DMS114 treated with DMSO at 0.1 percent for 48 hours (cell line): Measurements from ENCODE around the gene SPEM2.

Experiments
- DNase-seq: peaks from one replicate; lab custom pipeline; 2025; ENCODE audit not compliant: unreplicated experiment; lab: John Stamatoyannopoulos, UW

SPEM2 gene

DNA sequence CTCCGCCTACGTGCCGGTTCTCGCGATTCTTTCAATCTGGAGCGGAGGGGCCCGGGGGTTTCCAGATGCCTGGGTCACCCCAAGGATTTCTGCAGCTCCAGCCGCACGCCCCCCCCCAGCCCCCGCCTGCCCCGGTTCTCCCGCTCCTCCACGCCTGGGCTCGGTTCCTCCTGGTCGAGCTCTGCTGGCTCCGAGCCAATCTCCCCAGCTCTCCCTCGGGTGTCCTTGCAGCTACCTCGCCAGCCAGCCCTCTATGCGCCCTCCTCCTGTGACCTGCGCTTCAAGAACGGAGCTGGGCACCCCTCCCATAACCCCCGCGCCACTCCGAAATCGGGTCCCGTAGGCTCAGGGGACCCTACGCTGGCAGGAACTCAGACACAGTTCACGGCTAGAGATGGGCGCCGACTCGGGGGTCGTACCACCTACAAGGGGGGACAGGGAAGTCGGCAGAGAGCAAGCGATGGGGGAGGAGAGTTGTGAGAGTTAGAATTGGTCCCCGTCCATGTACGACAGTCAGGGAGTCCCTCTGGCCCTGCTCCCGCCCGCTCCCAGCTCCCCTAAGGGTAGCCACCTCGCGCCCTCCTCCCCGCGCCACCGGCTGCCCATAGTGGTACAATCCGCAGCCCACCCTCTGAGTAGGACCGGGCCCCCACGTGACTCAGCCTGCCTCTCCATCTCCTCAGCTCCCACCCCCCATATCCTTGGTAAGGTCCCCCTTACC, 14.9 kb downstream of the SPEM2 start:
- no peak for DNase-seq

DNA sequence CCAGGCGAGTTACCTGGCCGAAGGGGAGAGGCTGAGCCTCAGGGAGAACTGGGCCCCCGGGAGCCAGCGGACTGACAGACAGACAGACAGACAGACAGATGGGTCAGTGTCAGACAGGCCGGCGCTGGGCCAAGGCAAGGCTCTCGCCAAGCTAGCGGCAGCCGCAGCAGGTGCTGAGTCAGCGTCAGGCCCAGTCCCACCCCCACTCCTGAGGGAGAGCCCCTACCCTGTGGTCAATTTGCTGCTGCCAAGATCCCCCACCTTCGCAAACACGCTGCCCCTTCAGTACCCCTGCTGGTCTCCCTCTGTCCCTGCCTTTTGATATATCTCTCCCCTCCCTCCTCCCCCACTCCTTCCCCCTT, 15.4 kb downstream of the SPEM2 start:
- DNase-seq: no peak

DNA sequence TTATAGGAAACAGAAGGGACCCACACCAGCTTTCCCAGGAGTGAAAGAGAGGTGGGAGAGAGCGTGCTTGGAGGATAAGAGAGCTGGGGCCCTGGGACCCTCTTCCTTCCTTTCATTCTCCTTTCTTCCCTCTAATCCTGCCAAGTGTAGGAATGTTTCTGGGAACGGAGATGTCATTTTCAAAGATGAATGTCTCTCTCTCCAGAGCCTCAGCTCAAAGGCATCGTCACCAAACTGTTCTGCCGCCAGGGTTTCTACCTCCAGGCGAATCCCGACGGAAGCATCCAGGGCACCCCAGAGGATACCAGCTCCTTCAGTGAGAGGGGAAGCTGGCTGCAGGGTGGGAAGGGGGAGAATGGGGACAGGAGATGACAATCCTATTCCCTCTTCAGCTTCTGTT, 15.8 kb downstream of the SPEM2 start:
- no peak for DNase-seq

DNA sequence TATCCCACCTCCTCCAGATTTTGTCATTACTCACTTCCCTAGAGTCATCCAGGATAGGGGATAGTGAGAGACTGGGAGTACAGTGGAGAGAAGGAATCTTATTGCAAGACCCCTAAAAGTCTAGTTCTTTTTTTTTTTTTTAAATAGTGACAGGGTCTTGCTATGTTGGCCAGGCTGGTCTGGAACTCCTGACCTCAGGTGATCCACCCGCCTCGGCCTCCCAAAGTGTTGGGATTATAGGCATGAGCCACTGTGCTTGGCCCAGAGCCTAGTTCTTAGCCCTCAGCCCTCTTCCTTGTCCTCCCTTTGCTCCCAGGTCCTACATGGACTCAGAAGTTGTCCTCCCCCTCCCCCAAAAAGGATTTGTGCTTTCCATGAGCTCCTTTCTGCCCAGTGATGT, 16.7 kb downstream of the SPEM2 start:
- DNase-seq: no peak

DNA sequence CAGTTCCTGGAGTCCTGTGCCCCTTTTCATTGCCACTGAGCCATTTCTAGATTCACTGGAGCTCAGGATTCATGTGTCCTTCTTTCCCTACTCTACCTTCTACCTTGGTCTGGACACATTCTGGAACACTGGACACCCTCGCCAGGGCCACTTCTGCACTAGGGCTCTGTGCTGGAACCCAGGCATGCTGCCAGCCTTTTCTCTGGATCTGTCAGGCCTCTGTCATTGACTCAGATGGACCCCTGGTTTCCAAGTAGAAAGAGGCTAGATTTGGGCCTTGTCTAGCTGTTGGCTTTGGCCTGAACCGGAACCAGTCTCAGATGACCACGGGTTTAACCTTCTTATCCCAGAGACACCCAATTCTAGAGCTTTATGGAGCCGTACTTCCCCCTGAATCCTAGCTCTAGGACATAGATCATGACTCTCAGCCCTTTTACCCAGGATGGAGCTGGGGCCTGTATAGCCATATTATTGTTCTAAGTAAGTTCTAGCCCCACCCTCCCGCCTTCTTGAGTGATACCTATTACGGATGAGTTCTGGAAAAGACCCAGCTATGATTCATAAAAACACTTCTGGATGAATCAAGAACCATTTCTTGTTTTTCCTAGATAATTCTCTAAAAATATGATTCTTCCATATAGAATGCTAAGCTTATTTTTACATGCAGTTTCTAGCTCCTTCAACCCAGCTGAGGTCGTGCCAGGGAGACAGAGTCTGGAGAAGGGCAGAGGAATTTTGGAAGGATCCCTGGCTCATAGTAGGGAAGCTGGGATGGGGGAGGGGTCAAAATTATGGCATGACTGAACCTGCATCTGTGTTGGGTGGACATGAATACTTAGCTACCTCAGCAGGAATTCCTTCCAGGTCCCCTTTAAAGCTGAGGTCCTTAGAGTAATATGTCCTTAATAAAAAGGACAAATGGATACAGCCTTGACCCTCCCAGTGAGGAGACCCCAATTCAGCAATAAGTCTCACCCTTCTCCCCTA, 18.4 kb downstream of the SPEM2 start:
- DNase-seq: no peak

DNA sequence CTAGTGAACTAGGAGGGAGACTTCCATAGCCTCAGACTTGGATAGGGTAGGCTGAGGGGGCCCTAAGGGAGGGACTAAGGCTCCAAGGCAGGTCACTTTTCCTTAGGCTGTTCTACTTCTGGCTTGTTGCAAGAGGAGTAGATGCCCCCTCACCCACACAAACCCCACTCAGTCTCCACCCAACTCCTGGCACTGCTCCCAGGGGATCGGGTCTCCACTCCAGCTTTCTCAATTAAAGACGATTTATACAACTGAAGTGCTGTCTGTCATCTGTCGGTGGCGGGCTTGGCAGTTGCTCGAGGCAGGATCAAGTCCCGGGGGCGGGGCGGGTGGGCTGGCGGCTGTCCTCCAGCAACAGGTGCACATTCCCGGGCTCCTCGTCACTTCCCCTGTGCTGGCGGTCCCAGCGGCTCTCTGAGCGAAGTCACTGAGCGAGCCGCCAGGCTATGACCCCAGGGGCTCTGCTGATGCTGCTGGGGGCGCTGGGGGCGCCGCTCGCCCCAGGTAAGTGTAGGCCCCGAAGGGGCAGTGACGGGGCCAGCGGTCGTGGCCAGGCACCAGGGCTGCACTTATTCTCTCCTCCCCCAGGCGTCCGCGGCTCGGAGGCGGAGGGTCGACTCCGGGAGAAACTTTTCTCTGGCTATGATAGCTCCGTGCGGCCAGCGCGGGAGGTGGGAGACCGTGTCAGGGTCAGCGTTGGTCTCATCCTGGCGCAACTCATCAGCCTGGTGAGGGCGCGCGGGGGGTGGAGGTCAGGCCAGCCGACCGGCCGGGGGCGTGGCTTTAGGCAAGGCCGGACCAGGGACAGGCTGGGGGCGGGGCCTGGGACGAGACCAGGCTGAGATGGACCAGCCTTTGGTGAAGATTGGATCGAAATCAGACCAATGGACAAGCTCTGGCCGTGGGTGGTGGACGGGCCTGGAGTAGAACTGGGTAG, 19.5 kb downstream of the SPEM2 start, which contains the start of gene CHRNB1:
Gene CHRNB1 (plus strand): TSS at position 380 of the 937 bp plus-strand sequence. CDS start 67 bp downstream, at position 447.
- DNase-seq: no peak

DNA sequence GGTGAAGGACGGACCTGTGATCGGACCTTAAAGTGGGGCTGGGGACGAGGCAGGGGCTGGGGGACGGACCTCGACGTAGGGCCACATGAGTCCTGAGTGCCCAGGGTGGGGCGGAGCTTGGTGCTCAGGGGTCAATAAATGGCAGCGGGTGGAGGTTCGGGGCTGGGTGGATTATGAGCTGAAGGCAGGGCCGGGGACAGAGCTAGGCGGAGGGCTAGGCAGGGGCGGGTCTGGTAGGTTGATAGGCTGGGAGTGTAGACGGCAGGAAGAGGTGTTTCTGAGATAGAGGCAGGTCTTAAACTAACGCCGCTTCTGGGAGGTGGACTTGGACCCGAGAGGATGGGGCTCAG, 20.2 kb downstream of the SPEM2 start:
- DNase-seq: no peak

DNA sequence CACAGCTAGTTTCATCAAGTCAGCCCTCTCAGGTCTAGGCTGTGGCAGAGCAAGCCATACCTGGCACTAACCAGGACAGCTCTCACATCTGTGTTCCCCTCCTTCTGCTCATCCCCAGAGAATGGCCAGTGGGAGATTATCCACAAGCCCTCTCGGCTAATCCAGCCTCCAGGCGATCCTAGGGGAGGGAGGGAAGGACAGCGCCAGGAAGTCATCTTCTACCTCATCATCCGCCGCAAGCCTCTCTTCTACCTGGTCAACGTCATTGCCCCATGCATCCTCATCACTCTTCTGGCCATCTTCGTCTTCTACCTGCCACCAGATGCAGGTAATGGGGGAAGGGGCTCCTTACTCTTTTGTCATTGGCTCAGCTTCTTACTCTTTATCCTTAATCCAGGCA, 23.0 kb downstream of the SPEM2 start:
- no peak for DNase-seq

DNA sequence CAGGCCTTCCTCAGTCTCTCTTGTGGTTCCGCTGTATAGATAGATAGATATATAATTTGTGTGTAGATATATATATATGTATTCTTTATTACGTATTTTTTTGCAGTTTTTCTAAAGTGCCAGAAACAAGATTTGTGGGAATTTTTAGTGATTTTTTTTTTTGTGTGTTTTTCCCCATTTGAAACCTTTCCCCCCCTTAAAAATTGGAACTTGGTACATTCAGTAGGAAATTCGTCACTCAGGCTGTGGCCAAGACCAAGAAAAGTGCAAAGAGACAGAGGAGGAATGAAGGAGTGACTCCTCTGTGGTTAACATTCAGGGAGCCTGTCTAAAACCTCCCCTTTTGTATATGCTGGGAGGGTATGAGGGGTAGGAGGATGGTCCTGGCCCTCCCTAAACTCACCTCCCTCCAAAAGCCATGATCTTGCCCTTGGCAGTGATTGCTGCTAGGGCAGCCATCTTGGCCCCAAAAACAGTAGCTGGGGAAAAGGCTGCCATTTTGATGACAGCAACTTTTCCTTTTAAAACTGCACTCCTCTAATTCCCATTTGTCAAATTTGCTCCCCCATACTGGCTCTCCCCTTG, 34.6 kb downstream of the SPEM2 start:
- DNase-seq: no peak

DNA sequence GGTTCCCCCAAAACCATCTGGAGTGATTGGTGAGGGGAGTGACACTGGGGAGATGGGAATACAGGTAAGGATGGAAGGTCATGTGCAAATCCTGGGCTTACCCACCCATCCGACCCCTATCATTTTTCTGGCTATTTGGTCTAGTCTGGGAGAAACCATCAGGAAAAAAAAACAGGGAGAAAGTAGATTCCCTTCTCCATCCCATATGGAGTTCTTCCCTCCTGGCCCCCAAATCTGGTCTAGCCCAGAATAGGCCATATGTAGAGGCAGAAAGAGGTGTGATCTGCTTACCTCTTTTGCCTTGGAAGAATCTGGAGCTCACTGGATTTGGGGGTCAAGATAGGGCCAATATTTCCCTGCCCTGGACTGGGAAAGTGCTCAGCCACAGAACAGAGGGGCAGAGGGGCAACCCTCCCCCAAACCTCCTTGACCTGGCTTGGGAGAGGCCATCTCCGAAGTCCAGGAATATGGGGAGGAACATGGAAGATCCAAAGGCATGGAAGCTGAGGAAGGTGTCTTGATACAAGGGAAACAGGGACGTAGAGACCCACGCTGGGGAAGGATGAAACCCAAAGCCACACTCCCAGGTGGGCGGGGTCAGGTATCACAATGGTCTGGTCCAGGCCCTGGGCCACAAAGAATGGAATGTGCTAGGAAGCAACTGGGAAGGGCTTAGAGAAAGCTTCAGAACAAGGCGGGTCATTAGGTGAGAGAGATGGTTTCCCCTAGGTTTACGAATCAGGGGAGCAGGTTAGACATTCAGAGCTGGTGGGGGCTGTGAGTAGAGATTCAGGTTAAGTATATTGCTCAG, 35.6 kb downstream of the SPEM2 start:
- no peak for DNase-seq

DNA sequence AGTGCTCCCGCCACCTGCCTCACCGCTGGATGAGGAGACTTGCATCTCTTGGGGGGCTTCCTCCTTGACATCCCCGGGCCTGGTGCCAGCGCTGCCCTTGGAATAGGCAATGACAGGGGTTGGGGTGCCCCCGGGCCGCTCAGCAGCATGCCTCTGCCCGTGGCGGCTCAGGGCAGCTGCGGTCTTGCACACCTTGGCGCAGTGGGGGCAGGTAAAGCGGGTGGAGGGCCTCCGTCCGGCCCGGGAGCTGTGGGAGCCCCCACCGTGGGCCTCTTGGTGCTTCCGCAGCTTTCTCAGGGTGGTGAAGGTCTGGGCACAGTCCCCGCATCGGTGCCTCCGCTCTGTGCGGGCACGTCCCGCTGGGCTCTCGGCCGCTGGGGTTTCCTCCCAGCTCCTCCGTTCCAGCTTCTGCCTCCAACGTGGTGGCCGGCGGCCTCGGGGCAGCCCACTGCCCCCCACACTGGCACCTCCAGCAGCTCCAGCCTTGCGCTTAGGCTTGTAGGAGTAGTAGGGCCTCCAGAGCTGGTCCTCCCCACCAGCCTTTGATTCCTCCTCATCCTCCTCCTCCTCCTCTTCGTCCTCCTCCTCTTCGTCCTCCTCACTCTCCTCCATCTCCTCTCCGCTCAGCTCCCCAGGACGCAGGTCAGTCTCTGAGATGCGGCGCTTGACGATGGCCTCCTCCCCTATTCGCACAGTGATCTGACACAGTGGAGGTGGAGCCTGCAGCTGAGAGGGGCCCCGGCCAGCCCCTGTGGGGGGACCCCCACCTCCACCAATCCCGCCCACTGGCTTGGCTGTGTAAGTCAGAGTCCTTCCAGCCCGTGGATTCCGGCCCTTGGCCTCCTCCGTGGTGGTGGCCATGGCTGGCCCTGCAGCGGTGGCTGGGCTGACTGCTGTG, 37.3 kb downstream of the SPEM2 start:
- DNase-seq: no peak

DNA sequence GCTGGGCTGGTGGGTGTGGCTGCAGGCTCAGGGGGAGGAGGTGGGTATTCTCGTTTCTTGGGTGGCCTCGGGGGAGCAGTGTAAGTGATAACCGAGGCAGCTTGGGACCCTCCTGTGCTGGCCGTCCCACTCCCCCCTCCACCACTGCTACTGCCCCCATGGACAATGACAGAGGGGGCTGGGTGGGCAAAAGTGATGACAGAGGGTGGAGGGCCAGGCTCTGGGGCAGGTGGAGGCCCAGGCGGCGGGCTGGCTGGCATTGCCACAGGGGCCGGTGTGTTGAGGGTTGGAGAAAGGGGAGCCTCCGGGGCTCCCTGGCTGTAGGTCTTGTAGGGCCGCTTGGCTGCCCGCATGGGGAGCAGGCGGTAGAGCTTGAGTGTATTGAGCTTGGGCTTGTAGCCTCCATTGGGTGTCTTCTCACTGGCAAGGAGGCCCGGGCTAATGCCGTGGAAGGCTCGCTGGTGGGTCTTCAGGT, 38.0 kb downstream of the SPEM2 start:
- DNase-seq: no peak

DNA sequence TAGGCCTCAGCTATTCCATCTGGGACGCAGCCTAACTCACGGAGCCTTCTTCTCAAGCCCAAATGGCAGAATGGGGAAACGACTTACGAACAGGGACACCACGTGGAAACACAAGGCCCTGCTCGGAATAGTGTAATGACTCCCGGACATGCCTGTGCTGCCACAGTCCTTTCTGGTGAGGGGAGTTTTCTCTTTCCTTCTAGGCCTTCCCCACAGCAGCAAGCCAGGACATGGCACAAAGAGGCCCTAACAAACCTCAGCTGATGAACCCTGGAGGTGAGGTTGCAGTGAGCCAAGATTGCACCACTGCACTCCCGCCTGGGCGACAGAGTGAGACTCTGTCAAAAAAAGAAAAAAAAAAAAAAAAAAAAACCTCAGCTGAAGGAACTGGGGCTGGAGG, 38.7 kb downstream of the SPEM2 start:
- DNase-seq: no peak

DNA sequence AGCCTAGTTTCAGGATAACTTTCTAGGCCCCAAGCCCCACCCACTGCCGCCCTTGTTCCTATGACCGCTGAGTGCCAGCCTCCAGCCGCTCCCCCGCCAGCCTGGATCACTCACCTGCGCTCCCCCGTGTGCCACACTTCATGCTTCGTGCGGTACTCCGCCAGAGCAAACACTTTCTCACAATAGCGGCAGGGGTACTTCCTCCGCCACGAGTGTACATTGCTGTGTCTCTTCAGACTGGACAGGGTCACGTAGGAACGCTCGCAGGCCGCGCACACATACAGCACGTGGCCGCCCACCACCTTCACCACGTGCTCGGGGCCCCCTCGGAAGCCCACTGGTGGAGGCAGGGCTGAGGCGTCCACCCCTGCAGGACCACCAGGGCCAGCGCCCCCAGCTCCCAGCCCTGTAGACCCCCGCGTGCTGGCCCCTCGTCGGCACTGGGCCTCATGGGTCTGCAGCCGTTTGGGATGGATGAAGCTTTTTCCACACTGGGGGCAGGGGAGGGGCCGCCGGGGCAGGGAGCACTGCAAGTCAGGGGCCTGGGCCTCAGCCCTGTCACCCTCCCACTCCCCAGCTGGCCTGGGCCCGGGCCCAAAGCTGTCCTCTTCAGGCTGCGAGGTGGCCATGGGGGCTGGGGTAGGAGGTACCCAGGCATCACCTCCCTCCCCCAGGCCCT, 40.3 kb downstream of the SPEM2 start:
- no peak for DNase-seq

DNA sequence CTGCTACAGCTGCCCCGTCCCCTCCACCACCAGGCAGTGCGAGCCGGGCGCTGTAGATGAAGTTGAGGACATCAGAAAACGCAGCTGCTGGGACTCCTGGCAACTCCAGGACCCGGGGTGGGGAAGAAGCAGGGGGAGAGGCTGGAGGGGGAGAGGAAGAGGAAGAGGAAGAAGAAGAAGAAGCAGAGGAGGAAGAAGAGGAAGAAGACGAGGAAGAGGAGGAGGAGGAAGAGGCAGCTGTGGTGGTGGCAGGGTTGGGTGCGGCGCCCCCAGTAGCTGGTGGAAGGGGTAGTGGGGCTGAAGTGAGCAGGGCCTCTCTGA, 40.9 kb downstream of the SPEM2 start:
- no peak for DNase-seq

DNA sequence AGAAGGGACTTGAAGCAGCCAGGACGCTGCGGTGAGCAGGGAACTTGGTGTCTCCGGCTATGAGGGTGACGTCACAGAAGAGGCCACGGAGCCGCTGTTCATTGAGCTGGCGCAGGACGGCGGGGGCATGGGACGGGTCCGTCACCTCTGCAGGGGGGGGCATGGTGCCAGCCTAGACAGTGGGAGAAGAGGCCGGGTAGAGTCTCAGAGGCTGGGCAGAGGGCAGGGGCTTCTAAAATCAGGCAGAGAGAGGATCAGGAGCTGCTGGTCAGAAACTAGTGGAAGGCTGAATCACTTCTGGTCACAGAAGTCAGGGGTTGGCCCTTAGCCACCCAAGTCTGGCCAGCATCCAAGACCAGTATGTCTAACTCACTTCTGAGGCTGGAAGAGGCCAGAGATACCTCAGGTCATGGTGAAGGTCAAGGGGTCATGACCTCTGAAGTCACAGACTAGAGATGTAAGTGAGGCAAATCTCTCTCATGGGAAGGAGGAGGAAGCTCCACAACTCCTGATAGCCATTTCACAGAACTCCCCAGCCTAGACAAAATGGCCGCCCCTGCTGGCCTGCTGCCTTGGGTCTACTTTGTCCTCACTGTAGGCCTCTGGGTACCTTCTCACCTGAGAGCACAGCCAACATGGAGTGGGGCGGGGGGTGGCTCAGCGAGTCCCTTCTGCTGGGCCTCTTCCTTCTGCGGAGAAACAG, 41.4 kb downstream of the SPEM2 start:
- no peak for DNase-seq

DNA sequence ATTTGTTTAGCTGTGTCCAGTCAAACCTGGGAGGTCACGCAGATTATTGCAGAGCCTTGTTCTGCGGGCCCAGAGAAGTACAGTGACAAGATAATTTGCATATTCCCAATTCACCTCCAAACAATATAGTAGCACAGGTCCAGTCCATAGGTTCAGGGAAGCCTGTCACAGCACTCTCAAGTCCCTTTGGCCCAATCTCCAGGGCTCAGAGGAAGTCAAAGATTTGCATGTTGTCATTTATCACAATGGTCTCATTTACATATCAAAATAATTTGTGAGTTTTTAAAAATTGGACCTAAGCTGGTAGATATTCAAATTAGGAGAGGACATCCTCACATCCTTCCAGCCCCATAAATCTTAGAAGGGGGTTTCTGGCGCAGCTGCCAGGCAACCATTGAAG, 42.1 kb downstream of the SPEM2 start:
- DNase-seq: no peak

DNA sequence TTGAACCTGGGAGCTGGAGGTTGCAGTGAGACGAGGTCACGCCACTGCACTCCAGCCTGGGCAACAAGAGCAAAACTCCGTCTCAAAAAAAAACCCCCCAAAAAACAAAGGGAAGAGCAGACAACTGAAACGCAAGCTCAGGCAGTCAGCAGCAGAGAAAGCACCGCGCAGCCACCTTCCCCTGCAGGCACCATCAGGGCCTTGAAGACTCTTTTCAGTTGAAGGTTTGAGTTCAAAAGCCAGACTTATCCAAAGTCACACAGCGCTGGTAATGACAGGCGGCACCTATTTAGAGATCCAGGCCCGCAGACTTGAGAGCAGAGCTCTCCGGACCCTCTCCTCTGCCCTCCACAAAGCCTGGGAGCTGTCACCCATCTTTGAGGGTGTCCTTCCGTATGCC, 42.9 kb downstream of the SPEM2 start:
- DNase-seq: no peak
